T1000 (cell line): ENCODE measurements around the gene OPALIN.

ENCODE experiments used
- DNase-seq: peaks from one replicate; lab custom pipeline; 2025; ENCODE audit warnings: mixed read lengths; lab: John Stamatoyannopoulos, UW

The OPALIN gene

DNA sequence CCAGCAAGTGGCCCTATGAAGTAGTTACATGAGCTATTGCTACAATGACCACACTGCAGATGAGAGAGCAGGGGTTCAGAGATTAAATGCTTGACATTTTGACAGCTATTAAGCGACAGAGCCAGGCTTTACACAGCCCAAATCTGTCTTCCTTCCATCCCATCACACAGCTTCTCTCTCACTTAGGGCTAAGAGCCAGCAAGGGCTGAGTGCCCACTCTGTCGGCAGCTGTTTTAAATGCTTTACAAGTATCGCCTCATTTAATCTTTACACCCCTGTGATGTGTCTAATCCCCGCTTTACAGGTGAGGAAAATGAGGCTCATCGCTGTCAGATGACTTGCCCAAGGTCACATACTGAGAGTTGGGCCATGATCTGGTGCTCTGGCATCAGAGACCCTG, 15.2 kb upstream of the OPALIN start:
- DNase-seq, result no peak

DNA sequence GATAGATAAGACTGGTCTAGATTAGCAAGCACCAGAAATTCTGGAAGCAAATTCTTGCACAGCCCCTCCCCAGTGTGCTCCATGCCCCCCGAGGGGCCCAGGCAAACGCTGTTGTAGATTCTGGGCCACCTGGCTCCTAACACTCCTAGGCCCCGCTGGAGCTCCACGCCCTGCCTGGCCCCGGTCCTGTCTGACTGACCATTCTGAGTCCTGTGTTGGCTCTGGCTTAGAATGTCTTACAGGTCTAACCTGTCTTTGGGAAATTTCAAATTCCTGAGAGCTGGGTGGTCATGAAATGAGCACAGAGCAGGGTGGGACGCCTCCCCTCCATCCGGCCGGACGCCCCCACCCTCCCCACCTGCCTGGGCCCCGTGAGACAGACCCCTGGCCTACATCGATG, 12.6 kb upstream of the OPALIN start:
- DNase-seq, result no peak

DNA sequence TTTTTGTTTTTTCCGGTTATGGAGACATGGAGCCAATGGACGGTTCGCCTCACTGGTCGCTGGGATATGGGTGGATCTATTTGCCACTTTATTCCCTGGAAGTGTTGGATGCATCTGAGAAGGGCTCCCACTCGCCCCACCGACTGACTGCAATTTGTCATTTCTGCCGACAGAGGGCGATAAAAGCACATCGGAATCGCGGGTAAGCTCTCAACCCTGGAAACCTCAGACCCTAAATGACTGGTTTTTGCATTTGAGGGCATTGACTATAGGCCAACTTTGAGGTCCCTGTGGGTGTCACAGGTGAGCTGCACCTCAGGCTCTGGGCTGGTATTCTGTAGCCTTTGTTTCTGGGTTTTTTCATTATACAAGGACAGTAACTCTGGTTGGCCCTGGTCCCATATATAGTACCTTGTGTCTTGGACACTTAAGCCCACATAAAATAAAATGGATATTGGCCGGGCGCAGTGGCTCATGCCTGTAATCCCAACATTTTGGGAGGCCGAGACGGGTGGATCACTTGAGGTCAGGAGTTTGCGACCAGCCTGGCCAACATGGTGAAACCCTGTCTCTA, 11.9 kb upstream of the OPALIN start:
- no peak for DNase-seq

DNA sequence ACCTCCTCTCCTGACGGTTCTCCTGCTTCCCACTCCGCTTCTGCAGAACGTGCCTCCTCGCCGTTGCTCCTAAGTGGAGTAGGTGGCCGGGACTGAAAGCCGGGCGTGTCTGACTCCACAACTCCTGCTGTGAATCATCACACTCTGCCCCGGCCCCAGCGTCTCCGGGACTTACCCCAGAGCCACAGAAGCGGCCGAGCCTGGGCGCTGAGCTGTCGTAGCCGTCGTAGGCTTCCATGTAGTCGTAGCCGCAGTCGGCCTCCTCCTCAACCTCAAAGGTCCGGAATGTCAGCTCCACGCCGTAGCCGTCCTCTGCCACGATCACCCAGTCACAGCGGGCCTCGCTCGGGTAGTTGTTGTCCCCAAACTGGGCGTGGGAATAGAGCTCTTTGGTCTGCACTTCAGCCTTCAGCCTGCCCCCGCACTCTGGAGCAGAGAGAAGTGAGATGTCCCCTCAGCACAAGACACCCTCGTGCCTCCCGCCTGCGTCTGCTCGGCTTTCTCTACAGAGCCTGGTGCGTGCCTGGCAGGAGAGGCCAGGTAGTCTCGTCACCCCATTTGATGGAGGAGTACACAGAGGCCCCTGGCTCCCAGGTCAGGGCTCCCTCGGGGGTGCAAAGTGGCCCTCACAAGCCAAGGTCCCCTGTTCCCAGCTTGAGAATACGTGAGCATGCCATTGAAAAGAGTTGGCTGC, 11.2 kb upstream of the OPALIN start:
- no peak for DNase-seq

DNA sequence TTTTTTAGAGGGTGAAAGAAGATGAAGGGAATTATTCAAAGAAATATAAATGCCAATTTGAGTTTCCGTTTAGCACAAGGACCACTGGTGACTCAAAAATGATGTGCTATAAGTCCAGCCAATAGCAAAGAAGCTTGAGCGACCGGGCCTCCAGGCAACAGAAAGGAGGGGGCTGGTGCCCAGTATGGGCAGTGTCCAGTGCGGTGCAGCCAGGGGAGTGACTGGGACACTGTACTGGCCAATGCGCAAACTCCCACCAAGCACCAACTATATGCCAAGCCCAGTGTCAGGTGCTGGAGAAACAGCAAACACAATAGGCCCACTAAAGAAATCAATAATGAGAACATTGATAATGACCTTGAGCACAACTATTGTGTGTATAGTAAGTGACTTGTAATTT, 10.2 kb upstream of the OPALIN start:
- no peak for DNase-seq

DNA sequence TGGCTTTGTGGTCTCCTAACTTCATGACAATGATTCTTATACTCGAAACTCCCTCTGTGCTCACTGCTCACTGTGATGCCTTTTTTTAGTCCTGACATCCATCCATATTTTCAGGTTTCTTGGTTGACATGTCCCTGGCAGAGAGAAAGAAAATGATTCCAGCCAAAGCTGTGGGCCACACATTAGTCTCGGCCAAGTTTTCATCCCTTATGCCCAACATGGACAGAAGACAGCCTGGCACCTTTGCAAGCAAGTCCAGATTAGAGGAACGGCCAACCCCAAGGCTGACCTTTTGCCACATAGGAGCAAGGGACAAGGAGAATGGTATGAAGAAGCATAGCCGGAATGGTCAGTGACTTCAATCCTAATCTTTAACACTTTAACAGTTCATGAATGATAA, 8.7 kb upstream of the OPALIN start:
- no peak for DNase-seq

DNA sequence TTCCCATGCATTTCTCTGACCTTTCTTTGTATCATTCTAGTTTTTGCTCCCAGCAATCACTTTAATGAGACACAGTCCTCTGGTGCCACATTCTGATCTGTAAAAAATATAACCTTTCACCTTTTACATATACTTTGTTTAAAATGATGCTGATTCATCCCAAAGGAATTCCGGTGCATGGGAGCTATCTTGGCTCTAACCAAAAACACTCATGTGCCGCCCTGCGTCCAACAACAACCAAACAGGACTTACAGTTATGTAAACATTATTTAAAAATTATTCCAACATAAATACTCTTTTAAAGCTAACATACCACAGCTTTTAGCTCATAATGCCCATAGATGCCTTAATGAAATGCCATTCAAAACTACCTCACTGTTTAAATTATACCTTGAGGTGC, 7.7 kb upstream of the OPALIN start:
- DNase-seq, result no peak

DNA sequence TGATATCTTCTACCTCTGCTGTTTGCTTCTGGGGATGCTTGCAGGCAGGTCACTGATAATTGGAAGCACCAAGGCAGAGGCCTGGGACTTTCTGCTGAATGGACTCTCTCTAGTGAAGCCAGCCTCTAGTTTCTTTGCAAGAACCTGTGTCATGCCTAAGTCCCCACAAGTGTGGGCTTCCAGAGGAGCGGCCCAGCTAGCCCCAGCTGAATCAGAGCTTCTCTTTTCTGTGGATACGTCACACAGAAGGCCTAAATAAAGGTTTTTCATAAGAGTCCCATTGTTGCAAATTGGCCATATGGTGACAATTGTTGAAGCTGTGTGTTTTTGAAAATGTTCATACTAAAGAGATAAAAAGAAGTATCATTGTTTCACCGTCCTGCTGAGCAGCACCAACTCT, 6.8 kb upstream of the OPALIN start:
- DNase-seq, result no peak

DNA sequence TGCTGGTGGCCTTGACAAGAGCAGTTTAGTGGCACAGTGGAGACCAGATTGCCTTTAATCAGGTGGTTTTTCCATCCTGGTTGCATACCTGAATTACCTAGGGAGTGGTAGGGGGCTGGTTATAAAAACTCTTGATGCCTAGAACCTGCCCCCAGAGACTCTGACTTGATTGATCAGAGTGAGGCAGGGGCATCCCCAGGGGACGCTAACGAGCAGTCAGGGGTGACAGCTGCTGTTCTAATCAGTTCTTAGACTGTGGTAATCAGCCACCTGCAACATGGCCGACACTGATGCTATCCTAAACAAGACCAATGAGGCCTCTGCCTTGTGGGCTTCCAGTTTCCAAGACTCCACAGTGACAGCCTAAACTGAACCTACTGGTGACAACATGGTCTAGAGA, 2.0 kb upstream of the OPALIN start:
- DNase-seq, result no peak

DNA sequence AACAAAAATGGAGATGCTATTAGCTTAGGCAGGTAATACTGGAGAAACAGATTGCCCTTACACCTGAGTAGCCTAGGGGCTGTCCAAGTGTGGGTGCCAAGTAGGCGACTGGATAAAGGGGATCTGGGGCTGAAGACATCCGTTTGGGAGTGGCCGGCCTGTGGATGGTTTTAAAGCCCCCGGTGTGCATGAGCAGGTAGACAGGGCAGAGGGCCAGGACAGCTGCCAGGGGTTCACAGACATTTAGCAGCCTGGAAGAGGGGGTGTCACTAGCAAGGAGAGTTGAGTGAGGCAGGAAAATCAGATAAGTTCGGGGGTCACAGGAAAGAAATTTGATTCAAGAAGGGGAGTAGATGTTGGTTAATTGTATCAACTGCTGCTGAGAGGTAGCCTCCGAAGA, 1.5 kb upstream of the OPALIN start:
- DNase-seq, result no peak

DNA sequence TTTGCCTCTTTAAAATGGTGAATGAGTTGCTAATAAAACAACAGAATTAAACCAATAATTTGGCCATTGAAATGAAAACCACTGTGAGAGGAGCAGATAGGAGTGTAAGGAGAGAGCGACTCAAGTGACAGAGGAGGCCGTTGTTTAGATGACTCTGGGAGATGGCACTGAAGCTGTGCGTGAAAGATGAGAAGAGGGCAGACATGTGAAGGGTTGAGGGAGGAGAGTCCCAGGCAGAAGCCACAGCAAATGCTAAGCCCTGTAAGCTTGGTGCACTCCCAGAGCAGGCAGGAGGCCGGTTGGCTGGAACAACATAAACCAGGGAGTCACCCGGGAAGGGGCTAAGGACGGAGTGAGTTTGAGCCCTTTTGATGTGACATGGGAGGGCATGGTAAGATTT, 814 bp upstream of the OPALIN start:
- no peak for DNase-seq

DNA sequence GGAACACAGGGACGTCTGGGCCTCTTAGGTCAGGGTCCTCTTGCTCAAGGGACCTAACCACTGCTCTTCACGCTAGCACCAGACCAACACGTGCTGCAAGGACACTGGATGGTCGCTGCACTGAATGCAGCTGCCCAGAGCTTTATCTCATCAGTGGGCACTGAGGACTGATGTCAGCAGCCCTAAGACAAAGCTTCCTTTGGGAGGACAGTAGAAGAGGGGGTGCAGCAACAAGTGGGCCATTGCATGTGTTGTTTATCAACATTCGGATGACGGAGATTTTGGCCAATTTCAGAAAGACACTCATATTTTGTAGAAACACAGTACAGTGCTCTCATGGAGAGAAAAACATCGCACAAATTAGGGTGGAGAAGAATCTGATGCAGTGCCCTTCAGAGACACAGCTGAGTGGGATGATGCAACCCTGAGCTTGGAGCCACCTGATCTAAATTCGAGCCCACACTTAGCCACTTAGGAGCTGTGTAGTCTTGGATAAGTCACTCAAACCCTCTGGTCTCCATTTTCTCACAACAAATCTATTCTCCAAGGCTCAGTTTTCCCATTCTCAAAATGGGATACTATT, 1.7 kb downstream of the OPALIN start:
- no peak for DNase-seq

DNA sequence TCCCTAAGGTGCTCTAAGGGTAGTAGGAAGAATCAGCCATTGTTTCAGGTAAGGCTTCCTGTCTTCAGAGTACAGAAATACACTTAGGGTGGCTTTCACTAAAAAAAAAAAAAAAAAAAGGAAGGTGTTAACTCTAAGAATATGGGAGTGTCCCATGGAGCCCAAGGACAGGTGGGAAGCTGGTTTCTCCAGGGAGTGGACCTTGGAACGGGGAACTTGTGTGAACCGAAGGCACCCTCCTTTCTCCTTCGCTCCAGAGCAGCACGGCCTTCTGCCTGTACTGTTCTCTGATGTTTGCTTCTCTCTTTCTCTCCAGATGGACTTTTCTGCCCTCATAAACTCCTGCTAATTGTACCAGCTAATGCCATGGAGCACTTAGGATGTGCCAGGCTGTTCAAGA, 6.2 kb downstream of the OPALIN start:
- DNase-seq, result no peak

DNA sequence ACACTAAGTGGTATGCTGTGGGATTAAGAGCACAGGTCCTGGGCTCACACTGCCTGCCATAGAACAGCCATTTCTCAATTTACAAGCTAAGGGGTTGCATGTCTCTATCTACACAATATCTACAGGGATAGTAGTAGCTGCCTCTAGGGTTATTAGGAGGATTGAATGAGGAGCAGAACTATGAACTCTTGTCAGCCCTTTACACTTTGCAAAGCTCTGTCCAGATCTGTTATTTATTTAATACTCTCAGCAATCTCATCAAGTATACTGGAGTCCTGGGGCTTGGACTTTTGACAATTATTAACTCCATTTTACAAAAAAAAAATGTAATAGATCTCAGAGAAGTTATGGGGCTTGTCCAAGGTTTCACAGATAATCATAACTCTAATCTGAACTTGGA, 6.8 kb downstream of the OPALIN start:
- DNase-seq, result no peak

DNA sequence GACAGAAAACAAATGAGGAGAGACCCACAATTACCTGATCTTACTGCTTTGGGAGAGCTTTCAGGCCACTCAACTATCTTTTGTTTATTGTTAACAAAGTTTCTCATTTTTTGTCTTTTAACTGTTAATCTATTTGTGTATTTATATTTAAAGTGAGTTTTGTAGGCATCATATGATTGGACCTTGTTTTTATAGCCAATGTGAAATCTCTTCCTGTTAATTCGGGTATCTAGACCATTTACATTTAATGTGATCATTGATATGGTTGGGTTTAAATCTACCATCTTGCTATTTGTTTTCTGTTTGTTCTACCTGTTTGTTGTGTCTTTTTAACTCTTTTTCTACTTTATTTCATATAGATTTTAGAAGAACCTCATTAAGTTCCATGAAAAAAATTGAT, 12.5 kb downstream of the OPALIN start:
- no peak for DNase-seq

DNA sequence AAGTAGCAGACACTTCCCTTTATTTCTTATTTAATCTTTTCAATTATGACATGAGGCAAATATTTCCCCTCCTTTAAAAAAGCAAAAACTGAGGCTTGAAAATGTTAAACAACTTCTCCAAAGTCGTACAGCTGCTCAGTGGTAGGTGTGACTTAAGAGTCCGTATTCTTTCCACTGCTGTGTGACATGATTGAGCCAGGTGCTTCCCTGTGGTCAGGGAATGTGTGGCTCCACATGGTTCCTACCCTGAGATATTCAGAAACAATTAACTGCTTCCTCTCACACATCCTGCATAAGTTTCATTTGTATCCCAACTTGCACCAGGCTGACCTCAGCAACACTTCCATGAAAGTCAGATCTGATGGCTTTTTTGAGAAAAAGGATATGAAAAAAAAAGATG, 13.6 kb downstream of the OPALIN start:
- DNase-seq, result no peak

DNA sequence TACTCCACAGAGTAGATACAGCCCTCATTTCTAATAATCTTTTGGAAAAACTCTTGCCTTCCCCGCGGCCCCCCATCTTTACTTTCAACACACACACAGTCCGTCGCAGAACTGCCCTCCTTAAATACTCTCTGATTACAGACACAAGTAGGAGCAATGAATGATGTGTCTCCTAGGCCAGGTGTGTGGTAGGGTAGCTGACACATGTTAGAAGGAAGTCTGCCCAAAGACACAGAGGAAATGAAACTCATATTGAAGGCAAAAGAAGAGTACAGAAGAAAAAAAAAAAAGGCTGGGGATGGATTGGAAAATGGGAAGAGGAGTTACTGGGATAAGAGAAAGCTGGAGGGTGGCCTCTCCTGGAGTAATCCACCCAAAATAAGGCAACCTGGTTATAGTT, 14.6 kb downstream of the OPALIN start:
- DNase-seq, result no peak

DNA sequence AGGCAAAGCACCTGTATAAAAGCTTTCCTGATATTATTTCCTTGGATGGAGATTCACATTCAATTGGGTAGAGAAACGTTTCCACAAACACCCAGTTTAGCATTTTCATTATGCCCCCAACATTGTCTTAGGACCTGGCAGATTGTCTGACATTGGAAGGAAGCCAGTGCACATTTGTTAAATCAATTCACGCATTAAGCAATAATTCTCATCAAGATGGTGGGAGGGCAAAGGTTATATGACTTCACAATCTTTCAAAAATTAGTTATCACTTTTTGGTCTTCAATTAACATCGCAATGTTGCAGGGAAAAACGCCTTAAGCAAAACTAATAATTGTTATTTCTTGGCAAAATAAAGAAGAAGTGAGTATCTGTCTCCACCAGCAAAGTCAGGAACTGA, 16.4 kb downstream of the OPALIN start:
- no peak for DNase-seq

DNA sequence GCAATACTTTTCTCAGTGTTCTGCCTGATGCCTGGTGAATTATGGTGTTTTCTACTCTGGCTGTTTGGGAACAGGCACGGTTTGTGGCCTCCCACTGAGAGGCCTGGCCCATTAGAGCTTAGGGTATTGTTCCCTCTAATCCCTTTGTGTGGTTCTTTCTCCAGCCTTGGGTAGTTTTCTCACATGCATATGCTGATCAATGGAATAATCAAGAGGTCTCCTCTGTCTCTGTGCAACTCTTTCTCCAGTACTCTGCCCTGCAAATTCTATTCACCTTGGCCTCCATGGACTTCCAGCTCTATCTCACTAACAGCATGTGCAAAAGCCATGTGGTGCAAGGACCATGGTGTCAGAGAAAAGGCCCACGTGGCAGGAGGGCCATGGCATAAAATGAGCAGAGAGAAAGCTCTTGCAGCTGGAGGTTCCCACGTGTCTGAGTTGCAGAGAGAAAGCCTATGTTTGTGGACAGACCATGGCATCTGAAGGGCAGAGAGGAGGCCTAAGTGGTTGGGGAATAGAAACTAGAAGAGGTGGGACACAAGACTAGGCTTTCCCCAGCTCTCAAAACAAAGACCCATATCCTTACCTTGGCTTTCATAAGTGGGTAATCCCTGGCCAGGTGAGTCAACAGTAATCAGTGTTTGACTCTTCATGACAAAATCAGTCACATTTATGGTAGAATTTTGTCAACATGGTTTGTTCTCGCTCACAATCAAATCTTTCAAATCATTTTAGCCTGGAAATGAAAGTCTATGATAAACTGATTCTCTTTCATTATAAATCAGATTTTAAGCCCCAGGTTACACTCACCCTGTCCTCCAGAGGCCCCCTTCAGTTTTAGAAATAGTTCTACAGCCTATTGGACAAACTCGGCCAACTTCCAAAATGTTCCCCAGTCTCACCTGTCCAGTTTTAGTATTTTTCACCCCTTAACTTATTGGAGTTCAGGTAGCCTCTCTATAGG, 17.3 kb downstream of the OPALIN start:
- no peak for DNase-seq

DNA sequence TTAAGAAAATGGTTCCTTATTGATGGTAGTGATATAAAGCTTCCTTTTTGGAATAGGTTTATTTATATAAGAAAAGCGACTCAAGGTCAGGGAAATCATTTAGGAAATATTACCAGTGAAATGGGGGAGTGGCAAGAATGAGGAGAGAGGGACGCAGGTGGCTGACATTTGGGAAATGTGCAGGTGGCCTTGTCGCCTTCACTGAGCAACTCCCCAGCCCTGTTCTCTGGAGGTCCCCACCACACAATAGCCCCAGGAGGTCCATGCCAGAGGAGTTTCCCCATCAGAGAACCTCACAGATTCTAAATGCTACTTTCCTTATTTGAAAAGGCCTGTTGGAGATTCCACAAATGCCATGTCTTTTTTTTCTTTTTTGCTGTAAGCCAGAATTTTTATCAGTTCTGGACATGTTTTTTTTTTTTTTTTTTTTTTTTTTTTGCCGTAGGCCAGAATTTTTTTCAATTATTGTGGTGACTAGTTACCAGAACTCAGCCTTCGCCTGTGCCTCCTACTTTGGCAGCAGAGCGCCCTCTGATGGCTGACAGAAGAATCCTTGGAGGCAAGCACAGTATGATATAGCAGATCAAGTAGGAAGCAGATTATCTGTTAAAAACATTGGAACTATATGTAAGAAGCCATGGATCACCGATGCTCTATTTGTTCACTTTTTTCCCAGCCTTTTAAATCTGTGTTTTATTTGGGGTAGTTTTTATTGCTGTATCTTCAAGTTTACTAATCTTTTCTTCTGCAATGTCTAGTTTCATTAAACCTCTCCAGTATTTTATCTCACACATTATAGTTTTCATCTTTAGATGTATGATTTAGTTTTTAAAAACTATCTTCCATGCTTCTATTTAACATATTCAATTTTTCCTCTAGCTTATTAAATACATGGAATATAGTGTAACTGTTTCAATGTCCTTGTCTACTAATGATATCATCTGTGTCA, 18.6 kb downstream of the OPALIN start:
- DNase-seq, result no peak

DNA sequence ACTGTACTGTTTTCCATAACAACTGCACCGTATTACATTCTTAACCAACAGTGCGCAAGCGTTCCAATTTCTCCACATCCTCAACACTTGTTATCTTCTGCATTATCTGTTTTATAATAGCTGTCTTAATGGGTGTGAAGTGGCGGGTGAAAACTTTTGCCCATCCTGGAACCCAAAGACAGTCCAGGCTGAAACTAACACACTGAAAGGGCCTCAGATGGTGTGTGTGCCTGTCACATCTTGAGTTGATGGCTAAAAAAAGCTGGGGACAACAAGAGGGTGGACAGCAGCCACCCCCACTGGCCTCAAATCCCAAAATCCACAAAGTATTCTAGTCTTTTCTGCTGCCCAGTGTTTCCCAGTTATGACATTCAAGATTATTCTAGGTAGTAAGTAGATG, 19.4 kb downstream of the OPALIN start:
- DNase-seq, result no peak
